Breast epithelium (tissue), 4 donors: ENCODE data around the gene TBCC. TPM values are rescaled to one million over a fixed set of nuclear protein-coding genes. Genes with fewer than 3 reads are reported as not detected.

Source experiments
- DNase-seq, 2 donors: peaks; one replicate each; pipeline ENCODE4 v3.0.0-alpha.2; 2019; ENCODE audit warnings: low spot score in 2 of 2
- H3K27ac ChIP-seq, 2 donors: fragments of 200-600 bp; sonication (generic) in 1 of 2; one replicate each; pipeline ENCODE4 v1.5.1; 2016 to 2019; ENCODE audit warnings: mild to moderate bottlenecking in 1 of 2
- H3K27me3 ChIP-seq, 2 donors: fragments of 200-600 bp; sonication (generic) in 1 of 2; one replicate each; pipeline versions ENCODE4 v1.5.1 to v1.6.0; 2017 to 2019; ENCODE audit warnings: control low read depth in 1 of 2, mild to moderate bottlenecking in 1 of 2
- H3K36me3 ChIP-seq: fragments of 200-600 bp; one replicate; pipeline ENCODE4 v1.5.1; 2019
- H3K4me1 ChIP-seq, 2 donors: fragments of 200-600 bp; sonication (generic); one replicate each; pipeline ENCODE4 v1.5.1; 2016 to 2019; ENCODE audit warnings: control low read depth in 1 of 2
- H3K4me3 ChIP-seq, 3 donors: fragments of 200-600 bp; sonication (generic); 1 replicate in 2 of 3; 2 replicates in 1 of 3; pipeline ENCODE4 v1.5.1; 2016 to 2019; ENCODE audit warnings: mild to moderate bottlenecking in 3 of 3, moderate library complexity in 2 of 3
- H3K9me3 ChIP-seq, 2 donors: fragments of 200-600 bp; sonication (generic) in 1 of 2; one replicate each; pipeline ENCODE4 v1.5.1; 2016 to 2019; ENCODE audit warnings: control low read depth in 1 of 2
- CTCF ChIP-seq, 3 donors: fragments of 450-650 bp; IDR thresholded peaks; one replicate each; pipeline ENCODE4 v1.5.1; 2016 to 2017; ENCODE audit warnings: antibody characterized with exemption in 3 of 3, mild to moderate bottlenecking in 3 of 3, moderate library complexity in 3 of 3
- POLR2A ChIP-seq: fragments of 450-650 bp; IDR thresholded peaks from one replicate; pipeline ENCODE4 v1.6.1; 2016; ENCODE audit warnings: antibody characterized with exemption, mild to moderate bottlenecking, moderate library complexity
- POLR2AphosphoS5 ChIP-seq, 3 donors: sonication (generic); formaldehyde crosslinking; IDR thresholded peaks; one replicate each; pipeline ENCODE4 v1.6.1; 2017; ENCODE audit warnings: antibody characterized with exemption in 3 of 3
- intact Hi-C: fragments of 100-400 bp; cut with DNase I; formaldehyde crosslinking; loops from one replicate; pipeline ENCODE4 v1.15.1; 2023; ENCODE audit warnings: low total_unique reads
- total RNA-seq, 3 donors: library from RNA; depleted of rRNA; stranded (reverse); fragments of >200 nt; gene quantifications; one replicate each; pipeline ENCODE4 v1.1.0, GENCODE V29; 2016

The TBCC gene
- total RNA-seq, 3 donors from 2014 or later = 21.3 to 27.7 (median 26.3) TPM

- no peak for DNase-seq
- no peaks in the 10 kb centered on the region for H3K36me3 ChIP-seq
- H3K4me1 ChIP-seq = peaks cover 0 to 4% of the 10 kb centered on the region in 2 donors
- peak overlapping the region; percentile 99 to 100 for H3K27ac ChIP-seq
- no peaks in the 10 kb centered on the region for H3K9me3 ChIP-seq
- TF ChIP-seq POLR2A (no peak), POLR2AphosphoS5 (IDR thresholded peaks at IDR 0.05) (no peak), CTCF (IDR thresholded peaks at IDR 0.05) (no peak)
- H3K27me3 ChIP-seq = no peaks in the 10 kb centered on the region
- H3K4me3 ChIP-seq = peak overlapping the region; percentile 85 to 92 (median 86)
- intact Hi-C loops = loop anchor here (5.0 kb wide), 1 partner anchor 37 kb away; the partner anchor contains the start of gene TBCC
Measured at GRCh38 chr6:42783876-42784642, 38.2 kb upstream of the TBCC start.

GRCh38 chr6:42783177-42783875 lies 37.4 kb upstream of the TBCC start:
- intact Hi-C loops = loop anchor here (5.0 kb wide), 1 partner anchor 36 kb away; the partner anchor contains the start of gene TBCC
- DNase-seq = peak; percentile 62 to 80

GRCh38 chr6:42782689-42783176 lies 36.8 kb upstream of the TBCC start:
- DNase-seq = peak; percentile 69 to 73
- H3K9me3 ChIP-seq = no peaks in the 10 kb centered on the region
- intact Hi-C loops = loop anchor here (5.0 kb wide), 1 partner anchor 35 kb away; the partner anchor contains the start of gene TBCC
- H3K4me3 ChIP-seq = peak overlapping the region; percentile 85 to 92 (median 86)
- no peaks in the 10 kb centered on the region for H3K36me3 ChIP-seq
- no peaks in the 10 kb centered on the region for H3K4me1 ChIP-seq
- TF ChIP-seq CTCF (IDR thresholded peaks at IDR 0.05) = no peak
- TF ChIP-seq POLR2A = peak; percentile 87
- peak; percentile 82 to 88 (median 88) for TF ChIP-seq POLR2AphosphoS5 (IDR thresholded peaks at IDR 0.05)
- H3K27me3 ChIP-seq = no peaks in the 10 kb centered on the region
- H3K27ac ChIP-seq = peak overlapping the region; percentile 99 to 100

More at GRCh38 chr6:42783177-42783875, 37.4 kb upstream of the TBCC start:
- TF ChIP-seq CTCF (IDR thresholded peaks at IDR 0.05) (no peak), POLR2A (peak; percentile 63), POLR2AphosphoS5 (IDR thresholded peaks at IDR 0.05) (peak; percentile 85 to 92 (median 90))
- H3K27ac ChIP-seq = peak overlapping the region; percentile 99 to 100
- no peaks in the 10 kb centered on the region for H3K27me3 ChIP-seq
- H3K36me3 ChIP-seq = no peaks in the 10 kb centered on the region
- peak overlapping the region; percentile 85 to 92 (median 86) for H3K4me3 ChIP-seq
- H3K4me1 ChIP-seq = no peaks in the 10 kb centered on the region
- H3K9me3 ChIP-seq = no peaks in the 10 kb centered on the region

GRCh38 chr6:42781796-42782688 lies 36.1 kb upstream of the TBCC start, which contains the start of gene BICRAL:
Gene BICRAL, plus strand, starts transcription at chr6:42782052. Its CDS starts 39,971 bp downstream, at chr6:42822023.
- H3K27ac ChIP-seq = peak within 1 kb of the TSS; percentile 99 to 100
- no peaks in the 10 kb centered on the region for H3K36me3 ChIP-seq
- H3K27me3 ChIP-seq = no peaks in the 10 kb centered on the region
- no peaks in the 10 kb centered on the region for H3K4me1 ChIP-seq
- intact Hi-C loops = loop anchor here (5.0 kb wide), 1 partner anchor 35 kb away; the partner anchor contains the start of gene TBCC
- H3K4me3 ChIP-seq = peak within 1 kb of the TSS; percentile 85 to 92 (median 86)
- no peaks in the 10 kb centered on the region for H3K9me3 ChIP-seq
- DNase-seq = peak in 1 of 2 donors; percentile 53
- TF ChIP-seq CTCF (IDR thresholded peaks at IDR 0.05) = no peak
